Endothelial cell of umbilical vein (primary cell): Measurements from ENCODE around the gene CFAP161. TPM values are rescaled to one million over a fixed set of nuclear protein-coding genes. Genes with fewer than 3 reads are reported as not detected.

ENCODE experiments used
- BruUV-seq: library from RNA; stranded (reverse); fragments of 400-500 nt; replicated peaks from 2 replicates; lab custom pipeline; 2021; lab: Mats Ljungman, UMichigan
- CTCF ChIA-PET: fragments of 300-600, 350-600 bp; sonication (Branson Sonifier 250); formaldehyde crosslinking; loops from one replicate; lab custom pipeline; 2021; ENCODE audit warnings: antibody characterized with exemption, inconsistent platforms; lab: Charles Lee
- POLR2A ChIA-PET: fragments of 300-600, 350-600 bp; sonication (Branson Sonifier 250); formaldehyde crosslinking; loops from one replicate; lab custom pipeline; 2021; ENCODE audit warnings: antibody characterized with exemption, inconsistent platforms; lab: Charles Lee
- DNase-seq: peaks from one replicate; pipeline ENCODE4 v3.0.0-alpha.2; 2011; ENCODE audit warnings: low read depth, low spot score
- FAIRE-seq: peaks from 2 replicates; lab custom pipeline; 2011; peaks lifted over from hg19 to GRCh38; lab: Jason Lieb, UNC
- H2AFZ ChIP-seq: 2 replicates; pipeline ENCODE4 v1.6.0; 2012; ENCODE audit warnings: low read depth, low read length, control low read depth, inconsistent platforms
- H3K27ac ChIP-seq: 2 replicates; pipeline ENCODE4 v1.5.1; 2011; ENCODE audit warnings: low read depth, mild to moderate bottlenecking, control low read depth, low read length, moderate library complexity; ENCODE audit not compliant: insufficient read depth
- H3K27me3 ChIP-seq, 2 experiments: 2 replicates each; pipeline versions ENCODE4 v1.6.0 to v1.6.1; 2011; ENCODE audit warnings: low read length in 2 of 2, mixed read lengths in 1 of 2; ENCODE audit not compliant: control insufficient read depth in 2 of 2, insufficient read depth in 2 of 2
- H3K36me3 ChIP-seq, 2 experiments: 2 replicates in 1 of 2; 3 replicates in 1 of 2; pipeline ENCODE4 v1.5.1; 2011; ENCODE audit warnings: low read length in 2 of 2, mild to moderate bottlenecking in 1 of 2, moderate library complexity in 1 of 2; ENCODE audit not compliant: control insufficient read depth in 2 of 2, insufficient read depth in 2 of 2; ENCODE audit errors: extremely low read depth in 1 of 2
- H3K4me1 ChIP-seq: 3 replicates; pipeline ENCODE4 v1.5.1; 2011; ENCODE audit warnings: mild to moderate bottlenecking, low read length; ENCODE audit not compliant: control insufficient read depth, insufficient read depth; ENCODE audit errors: extremely low read depth
- H3K4me2 ChIP-seq: 2 replicates; pipeline ENCODE4 v1.6.1; 2011; ENCODE audit warnings: low read length, control low read depth, mixed read lengths; ENCODE audit not compliant: insufficient read depth
- H3K4me3 ChIP-seq, 3 experiments: fragments of 200-600 bp in 1 of 3; sonication (generic), shearing (Covaris generic) in 1 of 3; replicated peaks in 1 of 3; 2 replicates each; pipeline ENCODE4 v1.5.1; 2011 to 2016; ENCODE audit warnings: control low read depth in 3 of 3, low read length in 3 of 3, mild to moderate bottlenecking in 2 of 3, inconsistent platforms in 1 of 3, low read depth in 1 of 3, moderate library complexity in 1 of 3; ENCODE audit not compliant: insufficient read depth in 1 of 3
- H3K79me2 ChIP-seq: 2 replicates; pipeline ENCODE4 v1.6.0; 2012; ENCODE audit warnings: low read length, inconsistent platforms; ENCODE audit not compliant: control insufficient read depth, insufficient read depth
- H3K9ac ChIP-seq: replicated peaks from 2 replicates; pipeline ENCODE3; 2011; ENCODE audit warnings: low read length, control low read depth; ENCODE audit not compliant: insufficient read depth; ENCODE audit errors: extremely low read depth
- H3K9me1 ChIP-seq: replicated peaks from 3 replicates; pipeline ENCODE4 v1.6.0; 2011; ENCODE audit warnings: mild to moderate bottlenecking, low read length; ENCODE audit not compliant: control insufficient read depth, insufficient read depth; ENCODE audit errors: extremely low read depth
- H3K9me3 ChIP-seq: replicated peaks from 2 replicates; pipeline ENCODE4 v1.5.1; 2012; ENCODE audit warnings: low read length, inconsistent platforms; ENCODE audit not compliant: control insufficient read depth, insufficient read depth
- H4K20me1 ChIP-seq: replicated peaks from 2 replicates; pipeline ENCODE3; 2011; ENCODE audit warnings: mild to moderate bottlenecking, low read length; ENCODE audit not compliant: control insufficient read depth, insufficient read depth; ENCODE audit errors: extremely low read depth
- EZH2 ChIP-seq: IDR thresholded peaks from 2 replicates; pipeline ENCODE4 v1.6.1; 2012; ENCODE audit warnings: borderline replicate concordance, low read depth, mild to moderate bottlenecking, moderate library complexity, low read length, inconsistent platforms; ENCODE audit not compliant: severe bottlenecking
- FOS ChIP-seq: IDR thresholded peaks from 2 replicates; pipeline ENCODE4 v1.6.1; 2011; ENCODE audit warnings: mild to moderate bottlenecking, low read length, moderate library complexity, borderline replicate concordance; ENCODE audit not compliant: insufficient read depth
- GATA2 ChIP-seq: IDR thresholded peaks from 2 replicates; pipeline ENCODE4 v1.7.0; 2011; ENCODE audit warnings: low read depth, mild to moderate bottlenecking, moderate library complexity, mixed read lengths, low read length; ENCODE audit not compliant: insufficient read length, insufficient read depth
- JUN ChIP-seq: IDR thresholded peaks from 2 replicates; pipeline ENCODE4 v1.6.1; 2011; ENCODE audit warnings: borderline replicate concordance, low read depth; ENCODE audit not compliant: insufficient read length, insufficient read depth
- MAX ChIP-seq: IDR thresholded peaks from 2 replicates; pipeline ENCODE4 v1.6.1; 2011; ENCODE audit not compliant: insufficient read depth, insufficient read length
- MYC ChIP-seq: IDR thresholded peaks from one replicate; pipeline ENCODE4 v1.6.1; 2011; ENCODE audit warnings: mild to moderate bottlenecking, low read depth, low read length
- POLR2A ChIP-seq: IDR thresholded peaks from 2 replicates; pipeline ENCODE4 v1.6.1; 2012; ENCODE audit warnings: low read depth, mild to moderate bottlenecking, control low read depth, low read length
- POLR2AphosphoS5 ChIP-seq: IDR thresholded peaks from 2 replicates; pipeline ENCODE4 v1.6.1; 2012; ENCODE audit warnings: low read depth, mild to moderate bottlenecking, control low read depth, low read length, moderate library complexity; ENCODE audit not compliant: insufficient read depth
- dilution Hi-C: fragments of 300-500 bp; cut with MboI; formaldehyde crosslinking; loops from one replicate; pipeline ENCODE4 v1.15.0; 2019; ENCODE audit warnings: low sequenced_read_pairs; ENCODE audit not compliant: extremely low pct_ligation_motif_present
- intact Hi-C: fragments of 100-400 bp; cut with micrococcal nuclease; formaldehyde crosslinking; loops from one replicate; pipeline ENCODE4 v1.10.0; 2022
- polyA plus RNA-seq, 4 experiments: library from polyadenylated mRNA; depleted of rRNA in 3 of 4; stranded (reverse) in 3 of 4; unstranded in 1 of 4; fragments of >200 nt; gene quantifications; 2 replicates each; pipeline versions ENCODE4 v1.2.1 to v1.2.3, GENCODE V29; 2011 to 2012; ENCODE audit warnings: missing spikeins in 1 of 4
- total RNA-seq: library from RNA; stranded (reverse); gene quantifications from 2 replicates; pipeline ENCODE4 v1.2.3, GENCODE V29; 2021
- TF ChIP-seq, protein P1 (sequence below), 2 donors: IDR thresholded peaks; 1 replicate in 1 of 2; 2 replicates in 1 of 2; pipeline ENCODE4 v1.5.1; 2011; ENCODE audit warnings: low read length in 2 of 2, mild to moderate bottlenecking in 2 of 2, moderate library complexity in 2 of 2, control low read depth in 1 of 2, inconsistent platforms in 1 of 2, low read depth in 1 of 2; ENCODE audit not compliant: insufficient read depth in 1 of 2; ENCODE audit errors: extremely low read depth in 1 of 2

The CFAP161 gene
- total and polyA plus RNA-seq, 2 donors (not counting 3 experiments of a cell fraction or from before 2014, with no cell fraction given): 0.08 TPM; not detected in 1

DNA sequence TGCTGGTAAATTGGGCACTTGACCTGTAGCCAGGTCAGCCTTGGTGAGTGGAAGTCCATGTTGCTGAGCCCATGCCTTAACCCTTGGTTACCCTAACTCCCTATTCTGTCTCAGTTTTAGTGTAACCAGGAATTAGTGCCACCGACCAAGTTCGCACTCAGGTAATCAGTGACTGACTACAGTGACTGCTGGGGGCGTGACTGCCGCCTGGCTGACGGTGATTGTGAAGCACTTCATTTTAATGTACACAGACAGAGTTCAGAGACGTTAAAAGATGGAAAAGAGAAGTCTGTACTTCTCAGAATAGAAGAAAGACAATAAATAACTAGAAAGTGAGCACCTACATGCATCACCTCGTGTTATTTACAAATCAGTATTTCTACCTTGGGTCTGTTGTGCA lies 17.3 kb downstream of the CFAP161 start:
- Histone ChIP-seq H3K79me2 (no peaks in the 10 kb centered on the region), H3K4me3 (no peak overlapping the region), H3K9me1 (no peaks in the 10 kb centered on the region), H2AFZ (no peak overlapping the region), H3K9ac (no peak overlapping the region), H3K27me3 (no peaks in the 10 kb centered on the region), H3K4me2 (no peak overlapping the region), H3K36me3 (no peaks in the 10 kb centered on the region), H3K27ac (no peak overlapping the region), H4K20me1 (no peaks in the 10 kb centered on the region), H3K4me1 (no peaks in the 10 kb centered on the region), H3K9me3 (no peaks in the 10 kb centered on the region)
- no TSS peak for BruUV-seq
- no peak for FAIRE-seq
- intact Hi-C loops: no loop called here
- CTCF ChIA-PET: interaction anchor here (10.3 kb wide), 1 partner anchor 115 kb away, joined by 472 read pairs; no protein-coding TSS in a partner anchor
- TF ChIP-seq, protein P1, sequence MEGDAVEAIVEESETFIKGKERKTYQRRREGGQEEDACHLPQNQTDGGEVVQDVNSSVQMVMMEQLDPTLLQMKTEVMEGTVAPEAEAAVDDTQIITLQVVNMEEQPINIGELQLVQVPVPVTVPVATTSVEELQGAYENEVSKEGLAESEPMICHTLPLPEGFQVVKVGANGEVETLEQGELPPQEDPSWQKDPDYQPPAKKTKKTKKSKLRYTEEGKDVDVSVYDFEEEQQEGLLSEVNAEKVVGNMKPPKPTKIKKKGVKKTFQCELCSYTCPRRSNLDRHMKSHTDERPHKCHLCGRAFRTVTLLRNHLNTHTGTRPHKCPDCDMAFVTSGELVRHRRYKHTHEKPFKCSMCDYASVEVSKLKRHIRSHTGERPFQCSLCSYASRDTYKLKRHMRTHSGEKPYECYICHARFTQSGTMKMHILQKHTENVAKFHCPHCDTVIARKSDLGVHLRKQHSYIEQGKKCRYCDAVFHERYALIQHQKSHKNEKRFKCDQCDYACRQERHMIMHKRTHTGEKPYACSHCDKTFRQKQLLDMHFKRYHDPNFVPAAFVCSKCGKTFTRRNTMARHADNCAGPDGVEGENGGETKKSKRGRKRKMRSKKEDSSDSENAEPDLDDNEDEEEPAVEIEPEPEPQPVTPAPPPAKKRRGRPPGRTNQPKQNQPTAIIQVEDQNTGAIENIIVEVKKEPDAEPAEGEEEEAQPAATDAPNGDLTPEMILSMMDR (IDR thresholded peaks at IDR 0.05; ENCODE audit: extremely low read depth in 1 of 2, insufficient read depth in 1 of 2, low read depth in 1 of 2, low read length in 2 of 2): no peak
- no peak for TF ChIP-seq GATA2
- no peak for TF ChIP-seq MYC
- TF ChIP-seq JUN: no peak
- TF ChIP-seq POLR2A: no peak
- TF ChIP-seq MAX: no peak
- no peak for TF ChIP-seq EZH2
- TF ChIP-seq POLR2AphosphoS5: no peak
- TF ChIP-seq FOS: no peak
- POLR2A ChIA-PET: no interaction called here
- dilution Hi-C loops: no loop called here
- no peak for DNase-seq
